Measurements from ENCODE around the gene PCCA. TPM values are rescaled to one million over a fixed set of nuclear protein-coding genes. Genes with fewer than 3 reads are reported as not detected.

PCCA gene
- total and polyA plus RNA-seq, 2 donors (not counting 1 experiment from before 2014, with no cell fraction given) = 11.2 to 73.0 TPM

GRCh38 chr13:100156788-100157187 lies 67.9 kb downstream of the PCCA start:
- no peaks in the 10 kb centered on the region for H3K36me3 ChIP-seq (ENCODE audit: control insufficient read depth, insufficient read depth, low read length)
- no peak overlapping the region for H3K4me2 ChIP-seq (ENCODE audit: extremely low read depth, insufficient read depth, low read length)
- no peaks in the 10 kb centered on the region for H3K4me1 ChIP-seq (ENCODE audit: control insufficient read depth, extremely low read depth, insufficient read depth, low read length)
- peak in 1 of 2 donors; percentile 68 for DNase-seq (ENCODE audit: low read depth in 2 of 2)
- H2AFZ ChIP-seq (ENCODE audit: low read length) = no peak overlapping the region
- no peaks in the 10 kb centered on the region for H3K9me3 ChIP-seq (ENCODE audit: control insufficient read depth, insufficient read depth, low read depth, low read length)
- H3K79me2 ChIP-seq (ENCODE audit: control insufficient read depth, insufficient read depth, low read length) = no peaks in the 10 kb centered on the region
- no peak overlapping the region for H3K27ac ChIP-seq (ENCODE audit: insufficient read depth, low read length)
- TF ChIP-seq EZH2 (IDR thresholded peaks at IDR 0.05; ENCODE audit: low read length, missing control alignments) = no peak
- no peak for TF ChIP-seq CTCF (conservative IDR thresholded peaks at IDR 0.05 in 1 of 2, IDR thresholded peaks at IDR 0.05 in 1 of 2; ENCODE audit: low read depth in 1 of 2, low read length in 2 of 2)
- no peaks in the 10 kb centered on the region for H3K27me3 ChIP-seq (ENCODE audit: control insufficient read depth, insufficient read depth, low read length)
- no peaks in the 10 kb centered on the region for H4K20me1 ChIP-seq (ENCODE audit: control insufficient read depth, extremely low read depth, insufficient read depth, low read length)
- H3K9ac ChIP-seq (ENCODE audit: insufficient read depth, low read length) = no peak overlapping the region
- H3K4me3 ChIP-seq (replicated peaks in 1 of 4; ENCODE audit: control extremely low read depth in 1 of 4, insufficient read depth in 1 of 4, low read depth in 3 of 4, low read length in 4 of 4) = no peak overlapping the region

DNA sequence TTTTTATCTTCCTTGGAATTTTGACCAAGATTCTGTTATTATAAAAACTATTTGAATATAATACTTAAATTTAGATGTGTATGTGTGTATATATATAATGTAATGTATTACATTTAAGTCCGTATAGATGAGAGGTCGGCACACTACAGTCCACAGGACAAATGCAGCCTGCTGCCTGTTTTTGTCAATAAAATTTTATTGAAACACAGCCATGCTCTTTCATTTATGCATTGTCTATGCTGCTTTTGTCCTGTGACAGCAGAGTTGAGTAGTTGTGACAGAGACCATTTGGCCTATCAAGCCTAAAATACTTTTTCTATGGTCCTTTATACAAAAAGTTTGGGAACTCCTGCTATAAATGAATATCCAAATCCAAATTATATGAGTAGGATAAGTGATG lies 69.7 kb downstream of the PCCA start:
- no peak for DNase-seq (ENCODE audit: low read depth in 2 of 2)
- Histone ChIP-seq H3K4me3 (replicated peaks in 1 of 4; ENCODE audit: control extremely low read depth in 1 of 4, insufficient read depth in 1 of 4, low read depth in 3 of 4, low read length in 4 of 4) (no peak overlapping the region), H3K9me3 (ENCODE audit: control insufficient read depth, insufficient read depth, low read depth, low read length) (no peaks in the 10 kb centered on the region), H2AFZ (ENCODE audit: low read length) (no peak overlapping the region), H3K79me2 (ENCODE audit: control insufficient read depth, insufficient read depth, low read length) (no peaks in the 10 kb centered on the region), H3K27me3 (ENCODE audit: control insufficient read depth, insufficient read depth, low read length) (no peaks in the 10 kb centered on the region), H3K27ac (ENCODE audit: insufficient read depth, low read length) (no peak overlapping the region), H3K4me1 (ENCODE audit: control insufficient read depth, extremely low read depth, insufficient read depth, low read length) (no peaks in the 10 kb centered on the region), H3K9ac (ENCODE audit: insufficient read depth, low read length) (no peak overlapping the region), H3K36me3 (ENCODE audit: control insufficient read depth, insufficient read depth, low read length) (no peaks in the 10 kb centered on the region), H4K20me1 (ENCODE audit: control insufficient read depth, extremely low read depth, insufficient read depth, low read length) (no peaks in the 10 kb centered on the region), H3K4me2 (ENCODE audit: extremely low read depth, insufficient read depth, low read length) (no peak overlapping the region)
- TF ChIP-seq EZH2 (IDR thresholded peaks at IDR 0.05; ENCODE audit: low read length, missing control alignments) = no peak
- TF ChIP-seq CTCF (conservative IDR thresholded peaks at IDR 0.05 in 1 of 2, IDR thresholded peaks at IDR 0.05 in 1 of 2; ENCODE audit: low read depth in 1 of 2, low read length in 2 of 2) = no peak

- no peaks in the 10 kb centered on the region for H3K36me3 ChIP-seq (ENCODE audit: control insufficient read depth, insufficient read depth, low read length)
- H3K9ac ChIP-seq (ENCODE audit: insufficient read depth, low read length) = no peak overlapping the region
- H3K79me2 ChIP-seq (ENCODE audit: control insufficient read depth, insufficient read depth, low read length) = no peaks in the 10 kb centered on the region
- no peak for DNase-seq (ENCODE audit: low read depth in 2 of 2)
- no peak overlapping the region for H3K4me2 ChIP-seq (ENCODE audit: extremely low read depth, insufficient read depth, low read length)
- no peak overlapping the region for H3K27ac ChIP-seq (ENCODE audit: insufficient read depth, low read length)
- H3K4me1 ChIP-seq (ENCODE audit: control insufficient read depth, extremely low read depth, insufficient read depth, low read length) = no peaks in the 10 kb centered on the region
- no peaks in the 10 kb centered on the region for H4K20me1 ChIP-seq (ENCODE audit: control insufficient read depth, extremely low read depth, insufficient read depth, low read length)
- H2AFZ ChIP-seq (ENCODE audit: low read length) = no peak overlapping the region
- TF ChIP-seq CTCF (conservative IDR thresholded peaks at IDR 0.05 in 1 of 2, IDR thresholded peaks at IDR 0.05 in 1 of 2; ENCODE audit: low read depth in 1 of 2, low read length in 2 of 2) (no peak), EZH2 (IDR thresholded peaks at IDR 0.05; ENCODE audit: low read length, missing control alignments) (no peak)
- no peaks in the 10 kb centered on the region for H3K27me3 ChIP-seq (ENCODE audit: control insufficient read depth, insufficient read depth, low read length)
- no peak overlapping the region for H3K4me3 ChIP-seq (replicated peaks in 1 of 4; ENCODE audit: control extremely low read depth in 1 of 4, insufficient read depth in 1 of 4, low read depth in 3 of 4, low read length in 4 of 4)
- no peaks in the 10 kb centered on the region for H3K9me3 ChIP-seq (ENCODE audit: control insufficient read depth, insufficient read depth, low read depth, low read length)
Observed at GRCh38 chr13:100159584-100159983, 70.7 kb downstream of the PCCA start.
